Neural cell (in vitro differentiated cells): ENCODE results near the gene TRPM3. TPM values are rescaled to one million over a fixed set of nuclear protein-coding genes. Genes with fewer than 3 reads are reported as not detected.

Source experiments
- H2AFZ ChIP-seq: fragments of 200-600, 300-800 bp; sonication (generic), shearing (Covaris generic); 2 replicates; pipeline ENCODE4 v1.6.0; 2014; ENCODE audit warnings: low read depth, mild to moderate bottlenecking, antibody characterized with exemption, low read length, moderate library complexity
- H3F3A ChIP-seq: fragments of 200-600 bp; shearing (Covaris generic); 2 replicates; pipeline ENCODE4 v1.6.1; 2016; ENCODE audit warnings: mild to moderate bottlenecking, moderate library complexity, mixed read lengths, antibody characterized with exemption, low read length; ENCODE audit not compliant: insufficient read depth, poor library complexity, severe bottlenecking
- H3K27ac ChIP-seq: fragments of 200-600, 300-800 bp; sonication (generic), shearing (Covaris generic); 2 replicates; pipeline ENCODE4 v1.5.1; 2014; ENCODE audit warnings: mild to moderate bottlenecking, low read length, moderate library complexity
- H3K27me3 ChIP-seq: fragments of 300-800, 200-600 bp; sonication (generic), shearing (Covaris generic); 2 replicates; pipeline ENCODE4 v1.6.0; 2014; ENCODE audit warnings: mild to moderate bottlenecking, low read depth, low read length, moderate library complexity; ENCODE audit not compliant: insufficient read depth
- H3K36me3 ChIP-seq: fragments of 300-800, 200-600 bp; sonication (generic), shearing (Covaris generic); 2 replicates; pipeline ENCODE4 v1.5.1; 2014; ENCODE audit warnings: mild to moderate bottlenecking, antibody characterized with exemption, low read length, moderate library complexity; ENCODE audit not compliant: insufficient read depth
- H3K4me2 ChIP-seq: fragments of 300-800, 200-600 bp; sonication (generic), shearing (Covaris generic); 2 replicates; pipeline ENCODE4 v1.6.0; 2014; ENCODE audit warnings: mild to moderate bottlenecking, low read length
- H3K4me3 ChIP-seq: fragments of 300-800, 200-600 bp; sonication (generic), shearing (Covaris generic); 2 replicates; pipeline ENCODE4 v1.5.1; 2014; ENCODE audit warnings: mild to moderate bottlenecking, low read length, moderate library complexity
- H3K79me2 ChIP-seq: fragments of 200-600 bp; shearing (Covaris generic); replicated peaks from 2 replicates; pipeline ENCODE4 v1.6.0; 2014; ENCODE audit warnings: mild to moderate bottlenecking, low read length, moderate library complexity; ENCODE audit not compliant: insufficient read depth
- H3K9ac ChIP-seq: fragments of 300-800, 200-600 bp; sonication (generic), shearing (Covaris generic); 2 replicates; pipeline ENCODE4 v1.6.1; 2016; ENCODE audit warnings: mild to moderate bottlenecking, low read length, mixed read lengths
- H3K9me2 ChIP-seq: fragments of 200-600 bp; shearing (Covaris generic); 2 replicates; pipeline ENCODE4 v1.6.1; 2016; ENCODE audit warnings: mild to moderate bottlenecking, low read length, mixed read lengths; ENCODE audit not compliant: insufficient read depth
- H3K9me3 ChIP-seq: fragments of 200-600, 300-800 bp; sonication (generic), shearing (Covaris generic); 2 replicates; pipeline ENCODE4 v1.6.1; 2016; ENCODE audit warnings: mild to moderate bottlenecking, mixed run types, low read length, moderate library complexity, mixed read lengths
- H4K20me1 ChIP-seq: fragments of 200-600 bp; shearing (Covaris generic); 2 replicates; pipeline ENCODE4 v1.6.1; 2016; ENCODE audit warnings: mild to moderate bottlenecking, mixed run types; ENCODE audit not compliant: insufficient read depth
- CTCF ChIP-seq: fragments of 450-650 bp; IDR thresholded peaks from 2 replicates; pipeline ENCODE4 v1.5.1; 2014; ENCODE audit warnings: antibody characterized with exemption, mild to moderate bottlenecking, moderate library complexity; ENCODE audit not compliant: poor library complexity, severe bottlenecking
- EP300 ChIP-seq: fragments of 450-650 bp; conservative IDR thresholded peaks from 2 replicates; pipeline ENCODE4 v1.6.1; 2014; ENCODE audit warnings: antibody characterized with exemption, mild to moderate bottlenecking, moderate library complexity; ENCODE audit not compliant: poor library complexity, severe bottlenecking
- EZH2 ChIP-seq: fragments of 200-600, 300-800 bp; shearing (Covaris generic), sonication (generic); IDR thresholded peaks from 2 replicates; pipeline ENCODE4 v1.6.1; 2014; ENCODE audit warnings: antibody characterized with exemption, low read length, borderline replicate concordance, mild to moderate bottlenecking; ENCODE audit not compliant: insufficient read depth, poor library complexity, severe bottlenecking
- MXI1 ChIP-seq: fragments of 450-650 bp; conservative IDR thresholded peaks from 2 replicates; pipeline ENCODE4 v1.6.1; 2014; ENCODE audit warnings: antibody characterized with exemption, mild to moderate bottlenecking; ENCODE audit not compliant: poor library complexity, severe bottlenecking
- POLR2AphosphoS5 ChIP-seq: IDR thresholded peaks from 2 replicates; pipeline ENCODE4 v1.6.1; 2012
- RAD21 ChIP-seq: fragments of 450-650 bp; conservative IDR thresholded peaks from 2 replicates; pipeline ENCODE4 v1.6.1; 2014; ENCODE audit warnings: antibody characterized with exemption, mild to moderate bottlenecking, moderate library complexity
- SMC3 ChIP-seq: fragments of 450-650 bp; conservative IDR thresholded peaks from 2 replicates; pipeline ENCODE4 v1.6.1; 2014; ENCODE audit warnings: antibody characterized with exemption, mild to moderate bottlenecking, moderate library complexity; ENCODE audit not compliant: poor library complexity
- TAF1 ChIP-seq: IDR thresholded peaks from 2 replicates; pipeline ENCODE4 v1.6.1; 2012; ENCODE audit warnings: low read depth
- polyA plus RNA-seq: library from polyadenylated mRNA; depleted of rRNA; stranded (reverse); fragments of >200 nt; gene quantifications from 2 replicates; pipeline ENCODE4 v1.2.3, GENCODE V29; 2014
- TF ChIP-seq, protein P1 (sequence below): IDR thresholded peaks from 2 replicates; pipeline ENCODE4 v1.6.1; 2012; ENCODE audit warnings: borderline replicate concordance

TRPM3 gene
- polyA plus RNA-seq, 1 donor from 2014 or later: 1.3 TPM

- Histone ChIP-seq H3K27me3 (no peaks in the 10 kb centered on the region), H3K4me2 (no peak overlapping the region), H3K9me3 (no peaks in the 10 kb centered on the region), H4K20me1 (no peaks in the 10 kb centered on the region), H3K27ac (no peak overlapping the region), H3K79me2 (no peaks in the 10 kb centered on the region), H3K9me2 (no peaks in the 10 kb centered on the region), H3K4me3 (no peak overlapping the region), H3F3A (no peaks in the 10 kb centered on the region), H2AFZ (no peak overlapping the region), H3K36me3 (no peaks in the 10 kb centered on the region), H3K9ac (no peak overlapping the region)
- no peak for TF ChIP-seq EP300
- no peak for TF ChIP-seq EZH2
- no peak for TF ChIP-seq MXI1
- TF ChIP-seq, protein P1, sequence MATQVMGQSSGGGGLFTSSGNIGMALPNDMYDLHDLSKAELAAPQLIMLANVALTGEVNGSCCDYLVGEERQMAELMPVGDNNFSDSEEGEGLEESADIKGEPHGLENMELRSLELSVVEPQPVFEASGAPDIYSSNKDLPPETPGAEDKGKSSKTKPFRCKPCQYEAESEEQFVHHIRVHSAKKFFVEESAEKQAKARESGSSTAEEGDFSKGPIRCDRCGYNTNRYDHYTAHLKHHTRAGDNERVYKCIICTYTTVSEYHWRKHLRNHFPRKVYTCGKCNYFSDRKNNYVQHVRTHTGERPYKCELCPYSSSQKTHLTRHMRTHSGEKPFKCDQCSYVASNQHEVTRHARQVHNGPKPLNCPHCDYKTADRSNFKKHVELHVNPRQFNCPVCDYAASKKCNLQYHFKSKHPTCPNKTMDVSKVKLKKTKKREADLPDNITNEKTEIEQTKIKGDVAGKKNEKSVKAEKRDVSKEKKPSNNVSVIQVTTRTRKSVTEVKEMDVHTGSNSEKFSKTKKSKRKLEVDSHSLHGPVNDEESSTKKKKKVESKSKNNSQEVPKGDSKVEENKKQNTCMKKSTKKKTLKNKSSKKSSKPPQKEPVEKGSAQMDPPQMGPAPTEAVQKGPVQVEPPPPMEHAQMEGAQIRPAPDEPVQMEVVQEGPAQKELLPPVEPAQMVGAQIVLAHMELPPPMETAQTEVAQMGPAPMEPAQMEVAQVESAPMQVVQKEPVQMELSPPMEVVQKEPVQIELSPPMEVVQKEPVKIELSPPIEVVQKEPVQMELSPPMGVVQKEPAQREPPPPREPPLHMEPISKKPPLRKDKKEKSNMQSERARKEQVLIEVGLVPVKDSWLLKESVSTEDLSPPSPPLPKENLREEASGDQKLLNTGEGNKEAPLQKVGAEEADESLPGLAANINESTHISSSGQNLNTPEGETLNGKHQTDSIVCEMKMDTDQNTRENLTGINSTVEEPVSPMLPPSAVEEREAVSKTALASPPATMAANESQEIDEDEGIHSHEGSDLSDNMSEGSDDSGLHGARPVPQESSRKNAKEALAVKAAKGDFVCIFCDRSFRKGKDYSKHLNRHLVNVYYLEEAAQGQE: no peak
- TF ChIP-seq SMC3: no peak
- no peak for TF ChIP-seq RAD21
- no peak for TF ChIP-seq CTCF
- TF ChIP-seq POLR2AphosphoS5: no peak
- TF ChIP-seq TAF1: no peak
Observed at GRCh38 chr9:70587201-70587600, 534.2 kb downstream of the TRPM3 start.

- TF ChIP-seq SMC3 (no peak), EZH2 (no peak), RAD21 (no peak), MXI1 (no peak), EP300 (no peak)
- TF ChIP-seq, protein P1: no peak
- no peak overlapping the region for H3K4me3 ChIP-seq
- H3K9ac ChIP-seq: no peak overlapping the region
- no peaks in the 10 kb centered on the region for H3K27me3 ChIP-seq
- no peaks in the 10 kb centered on the region for H3K36me3 ChIP-seq
- no peaks in the 10 kb centered on the region for H3K9me2 ChIP-seq
- H3K9me3 ChIP-seq: no peaks in the 10 kb centered on the region
- H3F3A ChIP-seq: no peaks in the 10 kb centered on the region
- no peaks in the 10 kb centered on the region for H4K20me1 ChIP-seq
- no peaks in the 10 kb centered on the region for H3K79me2 ChIP-seq
- H2AFZ ChIP-seq: no peak overlapping the region
- no peak overlapping the region for H3K27ac ChIP-seq
- H3K4me2 ChIP-seq: no peak overlapping the region
Observed at GRCh38 chr9:70586476-70586875, 534.9 kb downstream of the TRPM3 start.
